Ishikawa (cell line): ENCODE measurements around the gene GAS2.

ENCODE experiments used
- CEBPB ChIP-seq: IDR thresholded peaks from 2 replicates; pipeline ENCODE4 v1.6.1; 2012
- CREB1 ChIP-seq: IDR thresholded peaks from 2 replicates; pipeline ENCODE4 v1.6.1; 2012; ENCODE audit warnings: low read depth
- EGR1 ChIP-seq: IDR thresholded peaks from 2 replicates; pipeline ENCODE4 v1.6.1; 2012
- EP300 ChIP-seq: IDR thresholded peaks from 2 replicates; pipeline ENCODE4 v1.6.1; 2012; ENCODE audit warnings: borderline replicate concordance
- FOXM1 ChIP-seq: IDR thresholded peaks from 2 replicates; pipeline ENCODE4 v1.6.1; 2012; ENCODE audit warnings: low read depth, borderline replicate concordance
- MAX ChIP-seq: IDR thresholded peaks from 2 replicates; pipeline ENCODE4 v1.6.1; 2012
- NFIC ChIP-seq: IDR thresholded peaks from 2 replicates; pipeline ENCODE4 v1.6.1; 2012
- RAD21 ChIP-seq: IDR thresholded peaks from 2 replicates; pipeline ENCODE4 v1.6.1; 2012; ENCODE audit warnings: low read depth
- TAF1 ChIP-seq: IDR thresholded peaks from 2 replicates; pipeline ENCODE4 v1.6.1; 2012; ENCODE audit warnings: low read depth, mild to moderate bottlenecking
- TCF12 ChIP-seq: IDR thresholded peaks from 2 replicates; pipeline ENCODE4 v1.6.1; 2012; ENCODE audit warnings: low read depth
- TEAD4 ChIP-seq: IDR thresholded peaks from 2 replicates; pipeline ENCODE4 v1.6.1; 2012
- USF1 ChIP-seq: IDR thresholded peaks from 2 replicates; pipeline ENCODE4 v1.6.1; 2012
- YY1 ChIP-seq: IDR thresholded peaks from 2 replicates; pipeline ENCODE4 v1.6.1; 2012; ENCODE audit warnings: low read depth
- ZBTB7A ChIP-seq: IDR thresholded peaks from 2 replicates; pipeline ENCODE4 v1.6.1; 2012; ENCODE audit warnings: low read depth
- TF ChIP-seq, protein P1 (sequence below): IDR thresholded peaks from 2 replicates; pipeline ENCODE4 v1.6.1; 2012; ENCODE audit warnings: low read depth, mild to moderate bottlenecking

Gene GAS2

DNA sequence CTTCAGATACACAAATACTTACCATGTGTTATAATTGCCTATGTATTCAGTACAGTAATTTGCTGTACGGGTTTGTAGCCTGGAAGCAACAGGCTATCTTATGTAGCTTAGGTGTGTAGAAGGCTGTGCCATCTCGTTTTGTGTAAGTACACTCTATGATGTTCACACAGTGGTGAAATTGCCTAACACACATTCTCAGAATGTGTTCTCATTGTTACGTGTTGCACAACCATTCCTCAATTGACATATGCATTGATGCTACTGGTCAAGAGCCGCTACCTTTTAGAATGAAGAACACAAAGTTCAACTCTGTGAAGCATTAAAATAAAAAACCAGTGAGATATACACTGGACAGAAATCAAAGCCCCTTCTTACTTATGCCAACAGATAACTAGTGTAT, 136.4 kb downstream of the GAS2 start:
- TF ChIP-seq ZBTB7A: no peak
- TF ChIP-seq CREB1: no peak
- no peak for TF ChIP-seq CEBPB
- TF ChIP-seq RAD21: no peak
- TF ChIP-seq TEAD4: no peak
- no peak for TF ChIP-seq TCF12
- no peak for TF ChIP-seq FOXM1
- TF ChIP-seq, protein P1, sequence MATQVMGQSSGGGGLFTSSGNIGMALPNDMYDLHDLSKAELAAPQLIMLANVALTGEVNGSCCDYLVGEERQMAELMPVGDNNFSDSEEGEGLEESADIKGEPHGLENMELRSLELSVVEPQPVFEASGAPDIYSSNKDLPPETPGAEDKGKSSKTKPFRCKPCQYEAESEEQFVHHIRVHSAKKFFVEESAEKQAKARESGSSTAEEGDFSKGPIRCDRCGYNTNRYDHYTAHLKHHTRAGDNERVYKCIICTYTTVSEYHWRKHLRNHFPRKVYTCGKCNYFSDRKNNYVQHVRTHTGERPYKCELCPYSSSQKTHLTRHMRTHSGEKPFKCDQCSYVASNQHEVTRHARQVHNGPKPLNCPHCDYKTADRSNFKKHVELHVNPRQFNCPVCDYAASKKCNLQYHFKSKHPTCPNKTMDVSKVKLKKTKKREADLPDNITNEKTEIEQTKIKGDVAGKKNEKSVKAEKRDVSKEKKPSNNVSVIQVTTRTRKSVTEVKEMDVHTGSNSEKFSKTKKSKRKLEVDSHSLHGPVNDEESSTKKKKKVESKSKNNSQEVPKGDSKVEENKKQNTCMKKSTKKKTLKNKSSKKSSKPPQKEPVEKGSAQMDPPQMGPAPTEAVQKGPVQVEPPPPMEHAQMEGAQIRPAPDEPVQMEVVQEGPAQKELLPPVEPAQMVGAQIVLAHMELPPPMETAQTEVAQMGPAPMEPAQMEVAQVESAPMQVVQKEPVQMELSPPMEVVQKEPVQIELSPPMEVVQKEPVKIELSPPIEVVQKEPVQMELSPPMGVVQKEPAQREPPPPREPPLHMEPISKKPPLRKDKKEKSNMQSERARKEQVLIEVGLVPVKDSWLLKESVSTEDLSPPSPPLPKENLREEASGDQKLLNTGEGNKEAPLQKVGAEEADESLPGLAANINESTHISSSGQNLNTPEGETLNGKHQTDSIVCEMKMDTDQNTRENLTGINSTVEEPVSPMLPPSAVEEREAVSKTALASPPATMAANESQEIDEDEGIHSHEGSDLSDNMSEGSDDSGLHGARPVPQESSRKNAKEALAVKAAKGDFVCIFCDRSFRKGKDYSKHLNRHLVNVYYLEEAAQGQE: no peak
- TF ChIP-seq EP300: no peak
- TF ChIP-seq YY1: no peak
- no peak for TF ChIP-seq MAX
- TF ChIP-seq TAF1: no peak
- TF ChIP-seq EGR1: no peak
- no peak for TF ChIP-seq USF1

DNA sequence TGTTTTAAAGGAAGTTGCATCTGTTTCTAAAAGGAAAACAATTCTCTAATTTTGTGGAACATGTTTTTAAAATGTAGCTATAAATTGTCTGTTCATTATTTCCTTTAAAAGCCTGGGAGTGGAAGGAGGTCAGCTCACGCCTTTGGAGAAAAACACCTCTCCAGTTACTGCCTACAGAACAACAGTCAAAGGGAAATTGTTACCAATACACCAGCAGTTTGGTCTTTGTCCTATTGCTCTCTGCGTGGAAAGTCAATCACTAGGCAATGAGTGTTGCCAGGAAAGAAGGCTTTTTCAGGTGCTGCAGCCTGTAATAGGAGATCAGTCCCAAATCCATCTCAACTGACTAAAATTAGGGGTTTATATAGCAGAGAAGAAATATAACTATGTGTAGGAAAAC, 141.0 kb downstream of the GAS2 start:
- TF ChIP-seq, protein P1: no peak
- no peak for TF ChIP-seq FOXM1
- no peak for TF ChIP-seq RAD21
- TF ChIP-seq EGR1: no peak
- TF ChIP-seq MAX: no peak
- TF ChIP-seq CEBPB: no peak
- TF ChIP-seq EP300: no peak
- TF ChIP-seq TEAD4: no peak
- TF ChIP-seq USF1: no peak
- TF ChIP-seq NFIC: no peak
- no peak for TF ChIP-seq ZBTB7A
- no peak for TF ChIP-seq TCF12
- TF ChIP-seq TAF1: no peak

DNA sequence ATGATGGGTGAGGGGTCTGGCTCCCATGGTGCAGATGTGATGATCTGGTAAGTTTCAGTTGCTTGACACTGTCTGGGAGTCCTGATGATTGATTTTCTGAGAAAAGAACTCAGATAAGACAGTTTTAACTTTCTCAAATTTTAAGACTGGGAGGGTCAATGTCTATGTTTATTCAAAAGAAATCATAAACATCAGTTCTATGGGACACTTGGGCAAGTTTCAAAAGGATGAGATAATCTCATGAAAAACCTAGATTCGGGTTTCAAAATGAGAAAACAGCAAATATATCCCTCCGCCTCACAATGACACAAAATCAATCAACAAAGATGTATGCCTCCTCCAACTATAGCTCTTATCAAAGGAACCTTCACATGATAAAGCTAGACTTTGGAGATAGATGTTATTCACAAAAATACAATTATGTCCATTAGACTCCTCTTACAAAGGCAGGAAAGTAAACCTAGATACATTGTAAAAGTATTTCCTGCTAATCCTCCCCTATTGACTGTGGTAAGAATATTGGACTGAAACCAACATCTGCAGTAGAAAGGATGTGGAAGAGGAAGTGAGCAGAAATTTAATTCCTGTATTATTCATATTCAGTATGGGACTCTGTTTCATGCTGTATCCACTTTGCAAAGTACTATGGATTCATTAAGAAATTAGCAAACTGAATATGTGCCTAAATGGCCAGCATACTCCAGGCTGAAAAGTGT, 141.6 kb downstream of the GAS2 start:
- no peak for TF ChIP-seq USF1
- no peak for TF ChIP-seq YY1
- TF ChIP-seq, protein P1: no peak
- no peak for TF ChIP-seq CREB1
- TF ChIP-seq CEBPB: no peak
- no peak for TF ChIP-seq FOXM1
- no peak for TF ChIP-seq MAX
- TF ChIP-seq TEAD4: no peak
- TF ChIP-seq RAD21: no peak
- no peak for TF ChIP-seq TAF1
- no peak for TF ChIP-seq NFIC
- TF ChIP-seq EGR1: no peak
- TF ChIP-seq TCF12: no peak
- no peak for TF ChIP-seq EP300
- TF ChIP-seq ZBTB7A: no peak
